ELR (cell line): ENCODE results near the gene GP1BB.
"Not testable (repeated sequence)": the region's sequence is repeated elsewhere in the genome, so short reads cannot be mapped to it uniquely, and the experiment has no call there.

Experiments
- DNase-seq: peaks from one replicate; pipeline ENCODE4 v3.0.0-alpha.2; 2015; ENCODE audit warnings: low read depth

GP1BB gene

DNA sequence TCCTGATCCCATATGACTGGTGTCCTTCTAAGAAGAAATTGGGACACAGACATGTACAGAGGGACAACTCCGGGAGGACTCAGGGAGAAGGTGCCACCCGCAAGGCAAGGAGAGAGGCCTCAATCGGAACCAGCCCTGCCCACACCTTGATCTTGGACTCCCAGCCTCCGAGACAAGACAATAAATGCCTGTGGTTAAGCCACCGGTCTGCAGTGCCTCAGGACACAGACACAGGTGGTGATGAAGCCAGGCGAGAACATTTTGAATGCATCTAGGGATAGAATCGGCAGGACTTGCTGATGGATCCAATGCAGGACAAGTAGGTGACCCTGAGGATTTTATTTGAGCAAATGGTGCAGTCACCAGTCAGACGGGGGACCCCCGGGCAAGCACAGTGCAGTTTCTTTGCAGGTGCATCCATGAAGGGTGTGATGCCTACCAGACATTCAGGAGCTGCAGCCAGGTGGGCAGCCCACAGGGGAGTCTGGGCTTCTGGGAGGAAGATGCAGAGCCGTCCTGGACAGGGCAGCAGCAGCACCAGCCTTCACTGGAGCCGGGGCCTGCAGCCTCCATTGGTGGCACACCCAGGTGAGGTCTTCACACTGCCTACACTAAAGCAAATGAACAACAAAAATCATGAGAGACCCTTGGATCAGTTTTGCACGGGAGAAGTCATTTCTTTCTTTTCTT lies 29.2 kb upstream of the GP1BB start:
- no peak for DNase-seq

DNA sequence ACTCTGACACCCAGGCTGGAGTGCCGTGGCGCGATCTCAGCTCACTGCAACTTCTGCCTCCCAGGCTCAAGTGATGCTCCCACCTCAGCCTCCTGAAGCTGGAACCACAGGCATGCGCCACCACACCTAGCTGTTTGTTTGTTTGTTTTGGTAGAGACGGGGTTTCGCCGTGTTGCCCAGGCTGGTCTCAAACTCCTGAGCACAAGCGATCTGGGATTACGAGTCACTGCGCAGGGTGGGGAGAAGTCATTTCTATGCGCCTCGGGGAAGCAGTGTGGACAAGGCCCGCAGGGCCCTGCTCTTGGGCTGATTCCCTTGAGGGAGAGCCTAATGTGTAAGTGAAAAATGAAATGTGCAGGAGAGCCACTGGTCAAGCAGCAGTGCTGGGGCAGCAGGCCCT lies 28.6 kb upstream of the GP1BB start:
- DNase-seq, result no peak

- DNase-seq, result no peak
Measured at GRCh38 chr22:19696504-19697276, 26.6 kb upstream of the GP1BB start.

- not testable (repeated sequence) for DNase-seq
Measured at GRCh38 chr22:19697871-19698270, 25.5 kb upstream of the GP1BB start.

DNA sequence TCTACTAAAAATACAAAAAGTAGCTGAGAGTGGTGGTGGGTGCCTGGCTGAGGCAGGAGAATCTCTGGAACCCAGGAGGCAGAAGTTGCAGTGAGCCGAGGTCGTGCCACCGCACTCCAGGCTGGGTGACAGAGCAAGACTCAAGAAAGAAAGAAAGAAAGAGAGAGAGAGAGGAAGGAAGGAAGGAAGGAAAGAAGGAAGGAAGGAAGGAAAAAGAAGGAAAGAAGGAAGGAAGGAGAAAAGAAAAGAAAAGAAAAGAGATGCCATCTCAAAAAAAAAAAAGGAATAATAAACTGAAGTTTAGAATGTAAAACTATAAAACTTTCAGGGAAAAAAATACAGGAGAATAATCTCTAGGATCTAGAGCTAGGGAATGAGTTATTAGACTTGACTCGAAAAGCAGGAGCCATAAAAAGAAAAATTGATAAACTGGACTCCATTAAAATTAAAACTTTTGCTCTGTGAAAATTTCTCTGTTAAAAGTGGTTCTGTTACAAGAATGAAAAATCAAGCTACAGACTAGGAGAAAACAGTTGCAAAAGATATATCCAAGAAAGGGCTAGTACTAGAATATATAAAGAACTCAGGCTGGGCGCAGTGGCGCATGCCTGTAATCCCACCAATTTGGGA lies 22.4 kb upstream of the GP1BB start:
- no peak for DNase-seq

DNA sequence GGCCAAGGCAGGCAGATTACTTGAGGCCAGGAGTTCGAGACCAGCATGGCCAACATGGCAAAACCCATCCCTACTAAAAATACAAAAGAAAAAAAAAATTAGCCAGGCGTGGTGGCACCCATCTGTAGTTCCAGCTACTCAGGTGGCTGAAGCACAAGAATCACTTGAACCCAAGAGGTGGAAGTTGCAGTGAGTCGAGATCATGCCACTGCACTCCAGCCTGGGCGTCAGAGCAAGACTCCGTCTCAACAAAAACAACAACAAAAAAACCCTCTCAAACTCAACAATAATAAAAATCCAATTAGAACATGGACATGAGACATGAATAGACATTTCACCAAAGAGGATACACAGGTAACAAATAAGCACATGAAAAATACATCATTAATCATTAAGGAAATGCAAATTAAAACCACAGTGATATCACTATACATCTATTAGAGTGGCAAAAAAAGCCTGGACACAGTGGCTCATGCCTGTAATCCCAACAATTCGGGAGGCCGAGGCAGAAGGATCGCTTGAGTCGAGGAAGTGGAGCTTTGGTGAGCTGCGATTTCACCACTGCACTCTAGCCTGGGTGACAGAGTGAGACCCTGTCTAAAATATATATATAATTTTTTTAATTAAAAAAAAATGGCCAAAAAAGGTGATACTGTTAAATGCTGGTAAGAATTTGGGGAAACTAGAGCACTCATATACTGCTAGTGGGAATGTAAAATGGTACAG lies 21.8 kb upstream of the GP1BB start:
- no peak for DNase-seq

DNA sequence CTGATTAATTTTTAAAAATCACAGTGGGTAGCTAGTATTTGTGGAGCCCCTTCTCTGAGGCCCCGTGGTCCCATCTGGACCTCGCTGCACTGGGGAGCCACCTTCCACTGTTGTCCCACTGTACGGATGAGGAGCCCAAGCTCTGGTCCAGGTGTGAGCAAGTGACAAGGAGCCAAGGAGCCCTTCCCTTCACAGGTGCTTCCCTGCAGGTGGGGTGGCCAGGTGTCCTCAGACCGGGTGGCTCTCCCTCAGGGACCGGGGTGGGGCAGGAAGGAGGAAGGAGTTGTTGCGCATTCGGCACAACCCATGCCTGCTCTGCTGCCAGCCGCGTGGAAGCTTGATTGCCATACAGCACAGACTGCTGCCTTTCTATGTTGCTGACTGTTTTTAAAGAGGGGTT lies 19.5 kb upstream of the GP1BB start:
- no peak for DNase-seq

GRCh38 chr22:19704355-19705015 lies 18.9 kb upstream of the GP1BB start:
- DNase-seq, result no peak

DNA sequence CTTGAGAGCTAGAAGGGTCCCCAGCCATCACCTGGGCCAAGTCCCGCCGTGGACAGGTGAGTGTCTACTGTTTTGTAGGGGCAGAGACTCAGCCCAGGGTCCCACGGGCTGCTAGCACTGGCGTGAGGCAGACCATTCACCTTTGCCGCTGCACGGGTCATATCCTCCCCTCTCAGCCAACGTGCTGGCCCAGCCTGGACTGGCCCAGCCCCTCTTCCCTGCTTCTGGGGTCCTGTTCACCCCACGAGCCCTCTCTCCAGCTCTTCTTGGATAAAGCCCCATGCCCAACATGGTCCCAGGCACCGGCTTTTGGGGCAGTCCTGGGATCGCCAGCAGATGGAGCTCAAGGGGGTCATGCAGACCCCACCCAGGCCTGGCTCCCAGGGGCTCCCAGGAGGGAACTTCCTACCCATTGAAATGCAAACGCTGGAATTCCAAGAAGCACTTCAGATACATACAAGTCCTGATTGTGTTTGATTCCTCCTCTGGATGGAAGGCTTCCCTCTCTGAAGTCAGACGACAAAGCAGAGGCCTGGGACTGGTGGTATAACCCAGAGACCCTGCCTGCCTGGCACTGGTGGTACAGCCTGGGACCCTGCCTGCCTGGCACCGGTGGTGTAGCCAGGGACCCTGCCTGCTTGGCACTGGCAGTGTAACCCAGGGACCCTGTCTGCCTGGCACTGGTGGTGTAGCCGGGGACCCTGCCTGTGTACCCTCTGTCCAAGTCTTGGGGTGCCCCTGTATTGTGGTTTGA lies 18.0 kb upstream of the GP1BB start:
- DNase-seq, result no peak

GRCh38 chr22:19706661-19707151 lies 16.6 kb upstream of the GP1BB start:
- no peak for DNase-seq

- DNase-seq, result no peak
Measured at GRCh38 chr22:19707347-19708290, 15.7 kb upstream of the GP1BB start.

DNA sequence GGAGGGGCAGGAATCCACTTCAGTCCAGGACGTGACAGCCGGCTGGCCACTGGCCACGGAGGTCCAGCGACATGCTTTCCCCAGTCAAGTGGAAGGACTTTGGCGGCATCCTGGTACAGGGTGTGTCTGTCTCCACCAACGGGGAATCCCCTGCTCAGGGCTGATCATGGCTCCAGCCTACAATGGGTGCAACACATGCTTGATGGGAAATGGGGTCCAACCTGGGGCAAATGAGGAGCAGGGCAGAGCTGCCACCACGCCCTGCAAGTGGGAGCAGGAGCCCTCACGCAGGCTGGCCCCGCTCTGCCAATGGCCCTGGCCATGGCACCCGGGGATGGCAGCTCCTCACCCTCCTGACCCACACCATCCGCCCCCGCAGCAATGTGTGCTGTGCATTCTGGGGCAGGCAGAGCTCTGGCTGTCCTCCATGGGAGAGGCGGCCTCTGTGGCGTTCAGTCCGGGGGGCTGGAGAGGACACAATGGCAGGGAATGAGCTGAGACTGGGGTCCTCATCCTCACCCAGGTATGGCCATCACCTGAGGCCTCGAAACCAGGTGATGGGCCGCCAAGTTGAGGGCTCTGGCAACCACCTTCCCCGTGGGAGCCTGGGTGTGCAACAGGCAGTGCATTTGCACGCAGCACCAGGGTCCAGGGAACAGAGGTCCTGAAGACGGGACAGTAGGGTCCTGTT lies 14.9 kb upstream of the GP1BB start:
- no peak for DNase-seq

DNA sequence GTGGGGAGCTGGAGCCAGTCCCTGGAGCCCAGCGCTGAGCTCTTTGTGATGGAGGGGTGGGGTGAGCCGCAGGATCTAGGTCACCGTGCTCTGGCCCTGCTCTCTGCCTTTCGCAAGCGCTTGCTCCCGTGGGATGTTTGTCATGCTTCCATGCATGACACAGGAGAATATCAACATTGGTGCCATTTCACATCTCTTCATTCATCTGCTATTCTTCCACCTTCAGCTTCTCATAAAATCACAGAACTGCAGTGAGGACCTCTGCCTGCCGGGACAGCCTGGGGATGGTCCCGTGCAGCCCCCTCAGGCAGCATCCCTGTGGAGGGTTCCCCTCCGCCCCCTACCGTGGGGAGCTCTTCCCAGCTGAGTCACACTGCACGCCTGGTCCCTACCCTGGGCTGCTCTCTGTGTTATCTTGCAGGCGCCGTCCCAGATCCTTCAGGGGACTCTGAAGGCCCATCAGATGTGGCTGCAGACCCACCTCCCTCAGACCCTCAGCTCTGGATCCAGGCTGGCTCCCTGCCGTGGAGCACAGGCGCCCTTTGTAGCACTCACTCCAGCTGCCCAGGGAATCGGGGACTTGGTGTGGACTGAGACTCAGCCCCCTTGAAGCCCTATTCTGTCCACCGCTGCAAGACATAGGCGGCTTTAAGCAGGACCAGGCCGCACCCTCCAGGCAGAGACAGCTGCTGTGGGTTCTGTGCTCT lies 14.1 kb upstream of the GP1BB start:
- DNase-seq, result no peak

GRCh38 chr22:19710020-19710768 lies 13.1 kb upstream of the GP1BB start:
- no peak for DNase-seq

DNA sequence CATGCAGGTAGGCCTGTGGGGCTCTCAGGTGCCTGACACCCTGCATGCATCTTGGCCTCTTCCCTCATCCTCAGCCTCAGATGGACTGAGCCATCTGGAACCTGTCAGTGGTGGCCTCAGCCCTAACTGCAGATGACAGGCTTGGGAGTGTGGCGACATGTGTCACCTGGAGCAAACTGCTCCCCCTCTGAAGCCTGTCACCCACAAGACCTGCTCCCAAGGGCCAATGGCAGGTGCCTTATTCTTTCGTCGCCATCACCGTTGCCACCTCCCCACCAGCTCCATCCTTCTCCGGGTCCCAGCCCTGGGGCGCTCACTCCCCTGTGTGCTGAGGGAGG lies 12.6 kb upstream of the GP1BB start:
- no peak for DNase-seq

DNA sequence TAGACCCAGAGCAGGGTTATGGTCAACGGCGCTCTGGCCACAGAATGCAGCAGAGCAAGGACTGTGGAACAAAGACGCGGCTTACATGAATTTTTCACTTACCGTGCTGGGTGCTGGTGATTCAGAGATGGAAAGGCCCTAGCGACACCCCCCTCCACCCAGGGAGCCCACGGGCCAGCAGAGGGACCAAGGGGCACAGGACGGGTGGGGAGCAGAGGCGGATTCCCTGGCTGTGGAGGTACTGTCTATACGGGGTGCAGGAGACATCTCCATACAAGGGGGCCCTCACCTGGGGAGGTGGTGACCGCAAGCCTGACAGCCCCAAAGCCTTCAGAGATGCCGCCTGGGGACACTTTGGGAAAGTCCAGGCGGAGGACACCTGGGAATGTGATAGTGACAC lies 10.1 kb upstream of the GP1BB start:
- no peak for DNase-seq

DNA sequence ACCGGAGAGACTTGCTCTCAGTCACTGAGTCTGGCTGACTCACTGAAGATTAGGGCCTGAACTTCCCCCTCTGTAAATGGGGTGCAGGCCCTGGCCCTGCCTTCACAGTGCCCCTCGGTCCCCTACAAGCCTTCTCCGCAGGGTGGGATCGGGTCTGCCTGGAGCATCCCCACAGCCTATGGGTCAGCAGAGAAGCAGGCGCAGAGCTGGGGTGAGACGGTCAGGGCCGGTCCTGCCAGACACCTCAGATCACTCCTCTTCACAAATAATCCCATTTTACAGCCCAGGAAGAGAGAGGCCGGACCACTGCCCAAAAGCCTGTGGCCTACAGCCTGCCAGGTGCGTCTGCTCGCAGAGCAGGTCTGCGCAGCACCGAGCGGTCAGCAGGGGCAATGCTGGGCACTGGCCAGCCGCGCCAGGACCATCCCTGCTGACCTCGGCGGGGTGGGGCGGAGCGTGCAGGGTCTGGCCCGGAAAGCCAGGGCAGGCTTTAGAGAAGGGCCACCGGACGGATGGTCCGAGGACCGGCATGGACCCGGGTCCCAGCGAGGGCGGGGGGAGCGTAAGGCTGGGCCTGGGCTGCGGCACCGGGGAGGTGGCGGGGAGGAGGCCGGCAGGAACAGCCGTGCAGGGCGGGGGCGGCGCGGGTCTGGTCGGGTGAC lies 9.6 kb upstream of the GP1BB start:
- DNase-seq, result no peak
